CMK (cell line): ENCODE data around the gene TTLL5.
A peak's percentile ranks its signal among the peaks of the same experiment; 100 is the strongest.

Experiments
- DNase-seq: peaks from one replicate; pipeline ENCODE4 v3.0.0-alpha.2; 2010; ENCODE audit warnings: low read depth

Gene TTLL5

GRCh38 chr14:75871181-75871880 lies 210.3 kb downstream of the TTLL5 start:
- no peak for DNase-seq

DNA sequence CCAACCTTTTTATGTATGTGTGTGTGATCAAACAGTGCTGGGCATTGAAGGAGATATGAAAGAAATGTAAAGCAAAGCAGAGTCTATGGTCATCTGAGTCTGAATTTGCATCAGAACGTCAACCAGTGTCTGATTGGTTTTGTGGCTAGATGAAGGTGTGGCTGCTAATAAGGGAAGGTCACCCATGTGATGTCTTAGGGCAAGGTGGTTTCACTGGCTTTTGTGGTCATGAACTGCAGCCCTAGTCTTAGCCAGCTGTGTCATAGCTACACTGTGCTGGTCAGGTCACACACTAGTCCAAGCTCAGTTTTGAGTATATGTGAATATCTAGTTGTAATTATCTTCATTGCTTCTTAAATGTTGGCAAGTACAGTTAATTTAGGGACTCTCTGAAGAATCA lies 214.9 kb downstream of the TTLL5 start:
- DNase-seq = no peak

DNA sequence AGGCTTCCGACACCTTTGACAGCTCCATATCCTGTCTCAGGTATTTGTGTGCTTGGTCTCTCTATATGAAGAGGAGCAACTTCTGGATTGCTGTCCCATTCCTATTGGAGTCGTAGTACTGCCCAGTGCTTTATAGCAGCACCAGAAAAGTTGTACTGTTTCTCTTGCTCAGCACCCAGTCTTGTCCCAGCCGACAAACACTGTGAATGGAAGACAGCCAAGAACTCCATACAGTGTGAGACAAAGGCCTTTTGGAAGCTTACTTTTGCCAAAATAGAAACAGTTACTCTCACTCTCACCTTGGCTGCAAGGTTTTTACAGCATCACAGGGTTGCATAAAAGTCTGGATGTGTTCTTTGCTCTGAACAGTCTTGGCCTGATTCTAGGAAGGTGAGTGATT lies 215.5 kb downstream of the TTLL5 start:
- DNase-seq = no peak

DNA sequence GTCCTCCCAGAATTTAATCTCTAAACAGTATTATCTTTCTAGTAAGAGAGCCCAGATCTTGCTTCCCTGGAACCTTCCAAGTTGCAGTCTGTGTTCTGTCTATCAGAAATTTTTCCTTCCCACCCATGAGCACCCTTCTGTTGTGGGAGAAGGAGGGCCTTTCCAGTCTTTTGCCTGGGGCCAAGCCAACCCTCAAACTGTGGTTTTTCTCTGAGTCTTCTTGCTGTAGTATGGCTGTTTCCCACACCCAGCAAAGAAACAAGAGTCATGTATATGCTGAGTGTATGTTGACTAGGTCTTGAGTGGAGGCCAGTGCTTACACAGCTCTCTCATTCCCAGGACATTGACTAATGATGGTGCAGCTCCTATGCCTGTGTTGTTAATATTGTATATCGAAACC lies 216.2 kb downstream of the TTLL5 start:
- DNase-seq = no peak

GRCh38 chr14:75877884-75878283 lies 216.8 kb downstream of the TTLL5 start:
- DNase-seq = no peak

GRCh38 chr14:75879031-75879430 lies 218.0 kb downstream of the TTLL5 start:
- no peak for DNase-seq

DNA sequence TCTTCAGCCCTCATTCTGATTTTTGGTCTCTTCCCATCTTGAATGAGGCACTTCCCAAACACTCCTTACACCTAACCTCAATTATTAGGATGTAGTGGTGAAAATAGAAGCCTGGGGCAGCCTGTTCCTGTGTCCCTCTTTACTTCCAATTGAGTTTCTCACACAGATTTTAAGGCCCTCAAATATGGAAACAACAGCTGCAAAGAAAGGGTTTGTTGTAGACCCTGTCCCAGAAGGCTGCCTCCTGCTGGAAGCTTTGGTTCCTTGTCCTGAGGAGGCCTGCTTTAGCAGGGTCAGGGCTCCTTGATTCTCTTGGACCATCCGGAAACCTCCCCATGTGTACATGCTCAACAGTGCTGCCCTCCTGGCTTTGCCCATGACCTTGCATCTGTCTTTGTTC lies 219.5 kb downstream of the TTLL5 start:
- no peak for DNase-seq

GRCh38 chr14:75881994-75882393 lies 220.9 kb downstream of the TTLL5 start:
- DNase-seq = no peak

DNA sequence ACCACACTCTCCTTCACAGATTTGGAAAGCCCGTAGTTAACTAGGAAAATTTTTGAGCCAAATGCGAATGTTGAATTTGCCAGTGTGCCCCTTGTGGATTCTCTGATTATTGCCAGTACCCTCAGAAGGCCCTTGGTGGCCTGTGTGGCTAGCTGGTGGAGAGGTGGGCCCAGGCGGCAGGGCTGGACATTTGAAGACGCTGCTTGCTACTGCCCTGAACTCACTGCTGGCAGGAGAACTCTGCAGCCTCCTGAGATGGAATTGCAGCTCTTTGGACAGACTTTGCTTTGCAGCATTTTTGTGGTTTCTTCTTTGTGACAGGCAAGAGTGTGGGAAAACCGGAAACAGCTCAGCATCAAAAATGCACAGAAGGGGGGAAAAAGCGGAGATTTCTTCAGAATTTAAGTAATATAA lies 223.2 kb downstream of the TTLL5 start:
- no peak for DNase-seq

DNA sequence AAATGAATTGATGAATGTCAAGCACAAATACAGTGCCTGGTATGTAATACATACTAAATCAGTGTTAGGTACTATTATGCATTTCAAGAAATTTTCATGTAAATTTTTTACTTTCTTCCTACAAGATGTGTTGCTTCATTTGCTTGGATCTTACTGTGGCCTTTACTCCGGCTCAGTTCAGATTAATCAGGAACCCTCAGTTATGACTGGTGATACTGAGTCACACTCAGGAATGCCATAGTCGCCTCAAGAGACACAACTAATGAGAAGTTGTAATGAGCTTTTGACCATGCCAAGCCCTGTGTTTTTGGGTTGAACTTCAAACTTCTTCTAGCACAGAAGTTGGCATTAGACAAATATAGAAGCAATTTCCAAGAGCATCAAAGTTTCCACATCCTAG lies 224.8 kb downstream of the TTLL5 start:
- no peak for DNase-seq

- no peak for DNase-seq
Measured at GRCh38 chr14:75886636-75887348, 225.7 kb downstream of the TTLL5 start.

DNA sequence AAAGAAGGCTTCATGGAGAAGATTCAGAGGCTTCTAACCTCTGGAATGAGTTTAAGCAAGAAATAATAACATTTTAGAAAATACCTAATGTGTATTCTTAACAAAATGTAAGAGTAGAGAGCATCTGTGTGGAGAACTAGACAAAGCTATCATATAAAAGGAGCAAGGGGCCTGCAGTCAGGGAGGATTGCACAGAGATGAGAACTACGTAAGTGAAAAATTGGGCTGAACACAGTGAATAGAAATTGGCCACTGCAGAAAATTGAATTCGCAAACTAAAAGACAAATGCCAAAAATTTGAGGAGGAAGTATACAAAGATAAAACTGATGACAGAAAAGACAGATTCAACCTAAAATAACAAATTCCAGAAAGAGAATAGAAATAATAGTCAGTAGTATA lies 227.9 kb downstream of the TTLL5 start:
- no peak for DNase-seq

DNA sequence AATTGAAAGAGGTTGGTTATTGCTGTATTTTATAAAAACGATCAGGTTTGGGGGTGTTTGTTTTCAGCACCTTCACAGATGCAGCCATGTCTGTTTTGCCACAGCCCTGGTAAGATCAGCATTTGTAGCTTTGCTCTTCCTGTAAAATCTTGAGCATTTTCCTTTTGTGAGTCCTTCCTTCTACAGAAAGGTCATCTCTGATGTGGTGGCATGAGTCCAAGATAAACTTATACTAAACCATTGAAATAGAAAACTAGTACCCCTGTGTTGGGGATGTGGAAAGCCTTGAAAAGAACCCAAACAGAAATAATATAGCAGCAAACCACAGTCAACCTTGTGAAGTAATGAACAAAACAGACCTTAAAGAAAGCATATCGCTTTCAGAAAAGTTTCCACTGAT lies 235.3 kb downstream of the TTLL5 start:
- no peak for DNase-seq

DNA sequence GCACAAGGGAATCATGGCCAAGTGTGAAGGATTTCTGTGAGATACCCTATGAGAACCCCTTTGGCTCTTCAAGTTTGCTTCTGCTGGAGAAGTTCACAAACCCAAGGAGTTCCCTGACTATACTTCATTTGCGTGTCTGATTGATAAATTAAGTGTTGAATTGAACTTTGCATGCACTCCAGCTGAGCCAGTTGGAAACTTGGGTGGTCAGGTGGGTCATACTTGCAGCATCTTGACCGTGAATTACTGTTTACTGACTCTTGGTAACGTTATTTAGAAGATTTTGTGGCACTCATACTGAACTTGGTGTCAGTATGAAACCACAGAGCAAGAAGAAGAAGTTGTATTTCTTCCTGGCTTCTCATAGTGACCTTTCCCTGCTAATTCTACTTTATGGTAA lies 243.3 kb downstream of the TTLL5 start:
- no peak for DNase-seq

DNA sequence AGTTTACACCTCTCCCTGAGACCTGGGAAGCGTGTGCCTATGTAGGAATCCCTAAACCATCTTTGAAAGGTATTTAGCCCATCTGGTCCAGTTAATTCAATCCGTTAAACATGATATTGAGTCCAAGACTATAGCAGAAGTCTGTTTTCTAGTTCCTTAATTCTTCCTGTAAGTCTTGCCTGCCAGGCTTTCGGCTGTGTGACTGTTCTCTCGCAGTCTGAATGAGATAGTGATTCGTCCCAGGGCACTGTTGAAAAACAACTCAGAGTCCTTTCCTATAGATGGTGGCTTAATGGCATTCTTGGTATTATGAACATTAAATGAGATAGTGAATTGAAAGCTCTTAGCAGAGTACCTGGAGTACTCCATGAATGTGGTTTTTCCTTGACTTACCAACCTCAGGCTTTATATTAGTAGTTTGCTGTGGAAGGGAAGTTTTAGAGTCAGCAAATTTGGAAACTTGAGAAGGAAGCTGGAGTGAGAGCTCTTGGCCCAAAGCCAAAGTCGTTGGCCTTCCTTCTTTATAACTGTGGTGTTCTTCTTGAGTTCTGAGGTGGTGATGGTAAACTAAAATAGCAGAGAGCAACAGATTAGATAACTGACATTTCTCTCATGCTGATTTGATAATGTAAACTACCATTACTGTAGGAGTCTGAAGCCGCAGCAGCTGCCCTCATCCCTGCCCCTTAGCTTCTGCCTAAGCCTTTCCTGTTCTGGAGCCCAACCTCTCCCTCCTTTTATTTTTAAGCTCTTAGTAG lies 244.3 kb downstream of the TTLL5 start:
- no peak for DNase-seq

DNA sequence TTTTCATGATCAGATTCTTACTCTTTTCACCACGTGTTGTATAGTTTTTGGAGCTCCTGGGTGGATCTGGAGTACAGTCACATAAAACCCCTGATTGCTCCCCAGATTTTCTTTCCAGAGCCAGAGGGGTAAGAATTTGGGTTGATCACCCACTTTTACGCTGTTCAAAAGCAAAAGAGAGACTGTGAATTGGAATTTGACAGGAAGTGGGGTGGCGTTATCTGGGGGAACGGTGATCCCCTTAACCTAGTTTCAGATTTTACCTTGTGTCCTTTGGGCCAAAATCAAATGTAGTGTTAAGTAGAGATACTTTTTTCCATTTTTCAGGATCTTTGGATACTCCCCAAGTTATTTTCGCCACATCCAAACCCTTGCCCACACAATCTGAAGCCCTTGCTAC lies 245.2 kb downstream of the TTLL5 start:
- DNase-seq = no peak

DNA sequence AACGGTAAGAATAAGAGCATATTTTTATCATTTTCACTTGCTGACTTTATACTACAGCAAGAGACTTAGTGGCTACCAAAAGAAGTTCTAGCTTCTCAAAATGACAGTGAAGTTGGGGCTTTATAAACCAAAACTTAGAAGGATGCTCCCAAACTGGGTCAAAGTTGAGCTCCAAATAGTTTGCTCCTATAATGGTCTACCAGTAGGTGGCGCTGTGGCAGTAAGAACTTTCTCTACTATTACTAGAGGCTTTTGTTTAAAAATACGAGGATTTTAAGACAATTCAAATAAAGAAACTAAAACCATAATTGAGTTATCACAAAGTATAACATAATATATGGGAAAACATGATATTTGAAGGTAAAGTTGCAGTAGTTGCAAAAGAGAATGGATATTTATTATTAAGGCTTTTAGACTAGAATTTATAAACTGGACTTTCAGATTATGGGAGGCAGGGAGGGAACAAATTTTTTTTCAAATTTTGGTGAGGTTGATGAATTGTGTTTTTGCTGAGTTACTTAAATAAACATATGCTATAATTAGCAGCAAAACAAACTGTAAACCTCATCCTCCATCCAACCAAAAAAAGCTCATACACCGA lies 245.7 kb downstream of the TTLL5 start:
- DNase-seq = peak; percentile 11

GRCh38 chr14:75907756-75908359 lies 246.8 kb downstream of the TTLL5 start:
- DNase-seq = no peak

- no peak for DNase-seq
Measured at GRCh38 chr14:75909630-75910029, 248.6 kb downstream of the TTLL5 start.

GRCh38 chr14:75910048-75910447 lies 249.0 kb downstream of the TTLL5 start:
- DNase-seq = no peak

DNA sequence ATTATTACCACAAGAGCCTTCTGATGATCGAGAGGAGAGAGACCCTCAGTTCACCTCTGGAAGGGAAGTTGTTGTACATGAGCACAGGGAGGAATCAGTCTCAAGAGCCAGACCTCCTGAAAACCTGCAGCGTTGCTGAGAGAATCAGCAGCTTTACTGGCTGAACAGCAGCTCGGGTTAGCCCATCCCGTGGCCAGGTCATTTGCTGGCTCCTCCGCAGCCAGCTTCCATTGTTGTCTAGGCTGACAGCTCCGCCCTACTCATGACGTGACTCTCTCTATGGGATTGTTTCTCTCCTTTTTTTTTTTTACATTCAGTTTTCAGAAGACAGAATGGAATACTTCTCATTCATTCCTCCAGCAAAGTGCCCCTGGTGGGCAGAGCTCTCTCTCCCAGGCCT lies 250.8 kb downstream of the TTLL5 start:
- DNase-seq = no peak

- DNase-seq = no peak
Measured at GRCh38 chr14:75913183-75913582, 252.1 kb downstream of the TTLL5 start.
